HEK293 (cell line): ENCODE results near the gene ALKBH4.

Source experiments
- CTCF ChIP-seq: fragments of 450-650 bp; formaldehyde crosslinking; IDR thresholded peaks from 2 replicates; pipeline ENCODE4 v1.5.1; 2016; ENCODE audit warnings: missing biosample characterization, missing genetic modification characterization
- ZNF324 ChIP-seq: fragments of 450-650 bp; formaldehyde crosslinking; IDR thresholded peaks from 2 replicates; pipeline ENCODE4 v1.5.1; 2016; ENCODE audit warnings: missing biosample characterization, missing genetic modification characterization
- ZNF501 ChIP-seq: fragments of 450-650 bp; formaldehyde crosslinking; IDR thresholded peaks from 2 replicates; pipeline ENCODE4 v1.5.1; 2016; ENCODE audit warnings: missing biosample characterization, missing genetic modification characterization
- ZNF639 ChIP-seq: fragments of 450-650 bp; formaldehyde crosslinking; IDR thresholded peaks from 2 replicates; pipeline ENCODE4 v1.5.1; 2016; ENCODE audit warnings: missing biosample characterization, missing genetic modification characterization
- ZNF776 ChIP-seq: fragments of 450-650 bp; formaldehyde crosslinking; IDR thresholded peaks from 2 replicates; pipeline ENCODE4 v1.5.0; 2017; ENCODE audit warnings: missing biosample characterization, missing genetic modification characterization, borderline replicate concordance
- TF ChIP-seq, protein P1 (sequence below): fragments of 450-650 bp; formaldehyde crosslinking; IDR thresholded peaks from 2 replicates; pipeline ENCODE4 v1.5.1; 2016; ENCODE audit warnings: missing biosample characterization, missing genetic modification characterization

DNA sequence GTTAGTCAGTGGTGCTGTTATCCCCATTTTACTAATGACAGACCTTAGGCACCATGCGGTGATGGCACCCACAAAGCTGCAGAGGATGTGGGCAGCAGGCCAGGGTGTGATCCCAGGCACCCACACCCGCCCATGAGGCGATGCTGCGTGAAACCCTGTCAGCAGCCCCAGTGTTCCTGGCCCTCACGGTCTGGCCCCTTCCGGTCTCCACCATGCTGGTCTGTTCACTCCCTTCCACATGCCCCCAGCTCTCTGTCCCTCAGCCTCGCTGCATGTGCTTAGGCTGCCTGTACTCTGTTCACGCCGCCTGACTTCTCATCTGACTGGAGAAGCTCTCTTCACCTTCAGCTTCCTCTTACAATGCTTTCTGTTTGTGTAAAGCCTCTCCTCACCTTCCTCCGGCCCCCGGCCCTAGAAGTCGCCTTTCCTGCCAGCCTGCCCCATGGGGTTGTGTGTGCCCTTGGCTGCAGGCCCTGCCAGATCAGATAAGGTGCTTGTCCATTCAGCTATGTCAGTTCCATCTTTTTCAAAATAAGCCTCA lies 48.9 kb downstream of the ALKBH4 start:
- TF ChIP-seq, protein P1, sequence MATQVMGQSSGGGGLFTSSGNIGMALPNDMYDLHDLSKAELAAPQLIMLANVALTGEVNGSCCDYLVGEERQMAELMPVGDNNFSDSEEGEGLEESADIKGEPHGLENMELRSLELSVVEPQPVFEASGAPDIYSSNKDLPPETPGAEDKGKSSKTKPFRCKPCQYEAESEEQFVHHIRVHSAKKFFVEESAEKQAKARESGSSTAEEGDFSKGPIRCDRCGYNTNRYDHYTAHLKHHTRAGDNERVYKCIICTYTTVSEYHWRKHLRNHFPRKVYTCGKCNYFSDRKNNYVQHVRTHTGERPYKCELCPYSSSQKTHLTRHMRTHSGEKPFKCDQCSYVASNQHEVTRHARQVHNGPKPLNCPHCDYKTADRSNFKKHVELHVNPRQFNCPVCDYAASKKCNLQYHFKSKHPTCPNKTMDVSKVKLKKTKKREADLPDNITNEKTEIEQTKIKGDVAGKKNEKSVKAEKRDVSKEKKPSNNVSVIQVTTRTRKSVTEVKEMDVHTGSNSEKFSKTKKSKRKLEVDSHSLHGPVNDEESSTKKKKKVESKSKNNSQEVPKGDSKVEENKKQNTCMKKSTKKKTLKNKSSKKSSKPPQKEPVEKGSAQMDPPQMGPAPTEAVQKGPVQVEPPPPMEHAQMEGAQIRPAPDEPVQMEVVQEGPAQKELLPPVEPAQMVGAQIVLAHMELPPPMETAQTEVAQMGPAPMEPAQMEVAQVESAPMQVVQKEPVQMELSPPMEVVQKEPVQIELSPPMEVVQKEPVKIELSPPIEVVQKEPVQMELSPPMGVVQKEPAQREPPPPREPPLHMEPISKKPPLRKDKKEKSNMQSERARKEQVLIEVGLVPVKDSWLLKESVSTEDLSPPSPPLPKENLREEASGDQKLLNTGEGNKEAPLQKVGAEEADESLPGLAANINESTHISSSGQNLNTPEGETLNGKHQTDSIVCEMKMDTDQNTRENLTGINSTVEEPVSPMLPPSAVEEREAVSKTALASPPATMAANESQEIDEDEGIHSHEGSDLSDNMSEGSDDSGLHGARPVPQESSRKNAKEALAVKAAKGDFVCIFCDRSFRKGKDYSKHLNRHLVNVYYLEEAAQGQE (tag by site-specific recombination): no peak
- TF ChIP-seq CTCF (tag by site-specific recombination): no peak
- no peak for TF ChIP-seq ZNF324
- TF ChIP-seq ZNF501 (tag by site-specific recombination): no peak
- no peak for TF ChIP-seq ZNF776 (tag by site-specific recombination)
- TF ChIP-seq ZNF639 (tag by site-specific recombination): no peak
